CD4-positive, alpha-beta T cell treated with Interleukin-21 for 1 hour (primary cell): Measurements from ENCODE around the gene PAIP2.
"Not testable (repeated sequence)": the region's sequence is repeated elsewhere in the genome, so short reads cannot be mapped to it uniquely, and the experiment has no call there.

ENCODE experiments used
- DNase-seq: peaks from one replicate; pipeline ENCODE4 v3.0.0-alpha.2; 2020

PAIP2 gene

GRCh38 chr5:139341689-139342422, at the start of gene PAIP2:
Gene PAIP2 (plus strand): TSS chr5:139341854. CDS start chr5:139363785, 21,931 bp downstream.
- peak; percentile 98 for DNase-seq

- no peak for DNase-seq
Observed at GRCh38 chr5:139293202-139293506, 48.5 kb upstream of the PAIP2 start.

GRCh38 chr5:139293507-139294373, 47.9 kb upstream of the PAIP2 start, which contains the start of gene MATR3:
Gene MATR3 (plus strand): TSS chr5:139293740. CDS start chr5:139307416, 13,676 bp downstream.
- peak; percentile 94 for DNase-seq

- peak; percentile 68 for DNase-seq
Observed at GRCh38 chr5:139294374-139295165, 47.1 kb upstream of the PAIP2 start.

GRCh38 chr5:139295346-139296057, 46.2 kb upstream of the PAIP2 start:
- peak; percentile 31 for DNase-seq

- no peak for DNase-seq
Observed at GRCh38 chr5:139296198-139296597, 45.5 kb upstream of the PAIP2 start.

- no peak for DNase-seq
Observed at GRCh38 chr5:139296862-139297326, 44.8 kb upstream of the PAIP2 start.

- DNase-seq = no peak
Observed at GRCh38 chr5:139297439-139298133, 44.1 kb upstream of the PAIP2 start.

GRCh38 chr5:139298242-139298641, 43.4 kb upstream of the PAIP2 start:
- no peak for DNase-seq

GRCh38 chr5:139299486-139299885, 42.2 kb upstream of the PAIP2 start:
- peak; percentile 27 for DNase-seq

GRCh38 chr5:139301808-139302499, 39.7 kb upstream of the PAIP2 start:
- no peak for DNase-seq

- DNase-seq = no peak
Observed at GRCh38 chr5:139304391-139305324, 37.0 kb upstream of the PAIP2 start.

- DNase-seq = no peak
Observed at GRCh38 chr5:139306197-139306596, 35.5 kb upstream of the PAIP2 start.

- no peak for DNase-seq
Observed at GRCh38 chr5:139306628-139307379, 34.9 kb upstream of the PAIP2 start.

GRCh38 chr5:139308797-139309196, 32.9 kb upstream of the PAIP2 start:
- no peak for DNase-seq

- not testable (repeated sequence) for DNase-seq
Observed at GRCh38 chr5:139310715-139311186, 30.9 kb upstream of the PAIP2 start.

- no peak for DNase-seq
Observed at GRCh38 chr5:139312075-139312474, 29.6 kb upstream of the PAIP2 start.

- DNase-seq = no peak
Observed at GRCh38 chr5:139314276-139314675, 27.4 kb upstream of the PAIP2 start.

- DNase-seq = no peak
Observed at GRCh38 chr5:139315056-139315615, 26.5 kb upstream of the PAIP2 start.
